IPS DF 6.9 (cell line): Measurements from ENCODE around the gene C3orf20.

Source experiments
- DNase-seq: peaks from one replicate; pipeline ENCODE4 v3.0.0-alpha.2; 2013; ENCODE audit warnings: low read depth, low spot score
- H3K27ac ChIP-seq: one replicate; pipeline ENCODE4 v1.5.1; 2013; ENCODE audit warnings: low read length, control low read depth
- H3K27me3 ChIP-seq: 2 replicates; pipeline ENCODE4 v1.6.1; 2013; ENCODE audit warnings: mild to moderate bottlenecking, low read length; ENCODE audit not compliant: control insufficient read depth, insufficient read depth
- H3K36me3 ChIP-seq: 2 replicates; pipeline ENCODE4 v1.6.1; 2013; ENCODE audit warnings: low read length; ENCODE audit not compliant: control insufficient read depth, insufficient read depth
- H3K4me1 ChIP-seq: 2 replicates; pipeline ENCODE4 v1.6.1; 2013; ENCODE audit warnings: low read length; ENCODE audit not compliant: control insufficient read depth, insufficient read depth
- H3K4me3 ChIP-seq: 2 replicates; pipeline ENCODE4 v1.5.1; 2013; ENCODE audit warnings: mild to moderate bottlenecking, low read length
- H3K9me3 ChIP-seq: 2 replicates; pipeline ENCODE4 v1.6.1; 2013; ENCODE audit warnings: low read length, inconsistent platforms; ENCODE audit not compliant: control insufficient read depth, insufficient read depth
- WGBS: extraction: QIAGEN DNeasy Blood & Tissue Kit; methylation state at CpG from one replicate; pipeline ENCODE4 v1.1.7; 2013; ENCODE audit warnings: mixed read lengths, missing lambda C conversion rate; ENCODE audit not compliant: insufficient read length, insufficient coverage; 5-methylcytosine and 5-hydroxymethylcytosine counted together

C3orf20 gene

DNA sequence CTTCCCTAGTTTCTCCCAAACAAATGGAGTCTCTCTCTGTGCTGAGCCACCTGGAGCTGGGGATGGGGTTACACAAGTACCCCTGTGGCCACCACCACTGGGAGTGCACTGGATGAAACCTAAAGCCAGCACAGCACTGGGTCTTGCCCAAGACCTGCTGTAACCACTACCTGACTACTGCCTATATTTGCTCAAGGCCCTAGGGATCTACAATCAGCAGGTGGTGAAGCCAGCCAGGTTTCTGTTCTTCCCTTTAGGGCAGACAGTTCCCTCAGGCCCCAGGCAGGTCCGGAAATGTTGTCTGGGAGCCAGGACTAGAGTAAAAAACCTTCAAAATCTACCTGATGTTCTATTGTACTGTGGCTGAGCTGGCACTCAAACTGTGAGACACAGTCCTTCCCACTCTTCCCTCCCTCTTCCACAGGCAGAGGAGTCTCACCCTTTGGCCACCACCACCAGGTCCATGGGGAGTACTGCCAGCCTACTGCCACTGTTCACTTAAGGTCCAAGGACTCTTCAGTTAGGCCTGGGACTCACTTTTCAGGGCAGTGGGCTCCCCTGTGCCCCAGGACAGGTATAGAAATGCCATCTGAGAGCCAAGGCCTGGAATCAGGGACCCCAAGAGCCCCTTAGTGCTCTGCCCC, 23.8 kb downstream of the C3orf20 start:
- H3K4me1 ChIP-seq, result no peaks in the 10 kb centered on the region
- H3K9me3 ChIP-seq, result no peaks in the 10 kb centered on the region
- WGBS, result no CpG with 5 or more reads among the region's 1 CpG
- H3K36me3 ChIP-seq, result no peaks in the 10 kb centered on the region
- no peak overlapping the region for H3K4me3 ChIP-seq
- no peak for DNase-seq
- no peak overlapping the region for H3K27ac ChIP-seq
- no peaks in the 10 kb centered on the region for H3K27me3 ChIP-seq

DNA sequence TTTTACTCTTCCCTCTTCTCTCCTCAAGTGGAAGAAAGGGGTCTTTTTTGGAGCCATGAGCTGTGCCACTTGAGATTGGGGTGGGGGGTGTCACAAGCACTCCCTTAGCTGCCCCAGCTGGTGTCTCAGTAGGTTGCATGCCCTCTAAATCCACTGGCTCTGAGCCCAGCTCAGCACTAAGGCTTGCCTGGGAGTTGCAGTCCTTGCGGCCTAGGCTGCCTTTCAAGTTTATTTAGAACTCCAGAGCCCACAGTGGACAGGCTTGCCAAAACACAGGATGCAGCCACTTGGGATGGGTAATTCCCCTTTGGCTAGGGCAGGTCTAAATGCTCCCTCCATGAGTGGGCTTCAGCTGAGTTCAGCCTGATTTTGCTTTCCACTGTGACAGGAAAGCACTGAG, 24.7 kb downstream of the C3orf20 start:
- no peak for DNase-seq
- no peaks in the 10 kb centered on the region for H3K9me3 ChIP-seq
- H3K4me1 ChIP-seq, result no peaks in the 10 kb centered on the region
- no peak overlapping the region for H3K4me3 ChIP-seq
- no peak overlapping the region for H3K27ac ChIP-seq
- WGBS, result no CpG with 5 or more reads among the region's 1 CpG
- H3K36me3 ChIP-seq, result no peaks in the 10 kb centered on the region
- no peaks in the 10 kb centered on the region for H3K27me3 ChIP-seq

DNA sequence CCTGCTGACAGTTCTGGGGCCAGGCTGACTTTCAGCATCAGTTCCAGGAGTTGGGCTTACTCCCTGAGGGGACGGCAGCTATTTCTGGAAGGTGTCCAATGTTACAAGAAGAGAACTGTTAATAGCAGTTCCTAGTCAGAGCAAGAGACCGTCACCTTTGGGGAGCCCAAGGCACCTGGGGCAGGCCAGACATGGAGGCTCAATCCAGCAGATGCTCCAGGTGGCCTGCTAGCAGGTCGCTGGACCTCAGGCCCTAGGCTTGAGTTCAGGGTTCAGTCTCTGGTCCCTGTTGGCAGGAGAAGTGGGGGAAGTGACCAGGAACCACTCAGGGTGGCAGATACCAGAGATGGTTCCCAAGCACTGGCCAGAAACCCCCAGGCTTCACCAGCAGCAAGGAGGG, 25.9 kb downstream of the C3orf20 start:
- H3K36me3 ChIP-seq, result no peaks in the 10 kb centered on the region
- H3K27ac ChIP-seq, result no peak overlapping the region
- H3K4me3 ChIP-seq, result no peak overlapping the region
- H3K9me3 ChIP-seq, result no peaks in the 10 kb centered on the region
- H3K4me1 ChIP-seq, result no peaks in the 10 kb centered on the region
- no peaks in the 10 kb centered on the region for H3K27me3 ChIP-seq
- WGBS, result no CpG with 5 or more reads among the region's 3 CpGs
- DNase-seq, result no peak

DNA sequence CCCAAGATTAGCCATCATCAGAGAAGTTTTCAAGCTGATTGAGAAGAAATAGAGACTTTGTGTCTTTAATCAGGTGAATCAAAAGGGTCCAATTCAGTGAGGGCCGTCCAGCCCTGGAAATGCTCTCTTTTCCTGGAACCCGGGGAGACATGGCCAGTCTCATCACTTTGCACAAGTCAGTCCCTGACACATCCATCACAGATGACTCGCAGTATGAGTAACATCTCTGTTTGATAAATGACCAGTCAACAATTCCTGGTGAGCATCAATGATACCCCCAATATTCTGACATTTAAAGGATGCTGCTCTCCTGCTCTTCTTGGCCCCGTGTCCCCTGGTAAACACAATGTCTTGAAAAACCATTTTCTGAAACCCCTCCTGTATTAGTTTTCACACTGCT, 26.7 kb downstream of the C3orf20 start:
- Histone ChIP-seq H3K36me3 (no peaks in the 10 kb centered on the region), H3K27me3 (no peaks in the 10 kb centered on the region), H3K4me1 (no peaks in the 10 kb centered on the region), H3K27ac (no peak overlapping the region), H3K9me3 (no peaks in the 10 kb centered on the region), H3K4me3 (no peak overlapping the region)
- no CpG with 5 or more reads among the region's 4 CpGs for WGBS
- no peak for DNase-seq

DNA sequence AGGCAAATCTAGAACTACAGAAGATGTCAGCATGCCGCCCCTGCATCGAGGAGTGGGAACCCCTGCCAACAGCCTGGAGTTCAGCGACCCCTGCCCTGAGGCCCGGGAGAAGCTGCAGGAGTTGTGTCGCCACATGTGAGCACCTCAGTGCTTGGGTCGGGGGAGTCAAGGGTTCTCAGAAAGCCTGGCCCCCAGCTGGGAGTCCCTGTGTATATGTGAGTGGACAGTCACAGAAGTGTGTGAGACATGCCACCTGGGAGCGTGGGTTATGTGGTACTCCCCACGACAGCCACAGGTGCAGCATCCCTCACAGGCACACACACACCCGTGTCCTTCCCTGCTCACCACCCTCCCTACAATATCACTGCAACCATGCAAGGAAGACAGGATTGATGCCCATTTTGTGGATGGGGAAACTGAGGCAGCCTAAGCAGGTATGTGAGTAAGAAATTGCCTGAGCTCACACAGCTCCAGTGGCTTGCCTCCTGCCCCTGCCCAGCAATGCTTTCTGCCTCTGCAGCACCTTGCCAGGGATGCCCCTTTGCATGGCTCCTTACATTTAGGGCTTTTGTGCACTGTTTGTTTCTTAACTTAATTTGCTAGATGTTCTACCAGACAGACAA, 28.3 kb downstream of the C3orf20 start:
- H3K4me1 ChIP-seq, result no peaks in the 10 kb centered on the region
- H3K9me3 ChIP-seq, result no peaks in the 10 kb centered on the region
- WGBS, result no CpG with 5 or more reads among the region's 9 CpGs
- no peak for DNase-seq
- no peaks in the 10 kb centered on the region for H3K27me3 ChIP-seq
- H3K27ac ChIP-seq, result no peak overlapping the region
- no peaks in the 10 kb centered on the region for H3K36me3 ChIP-seq
- no peak overlapping the region for H3K4me3 ChIP-seq

DNA sequence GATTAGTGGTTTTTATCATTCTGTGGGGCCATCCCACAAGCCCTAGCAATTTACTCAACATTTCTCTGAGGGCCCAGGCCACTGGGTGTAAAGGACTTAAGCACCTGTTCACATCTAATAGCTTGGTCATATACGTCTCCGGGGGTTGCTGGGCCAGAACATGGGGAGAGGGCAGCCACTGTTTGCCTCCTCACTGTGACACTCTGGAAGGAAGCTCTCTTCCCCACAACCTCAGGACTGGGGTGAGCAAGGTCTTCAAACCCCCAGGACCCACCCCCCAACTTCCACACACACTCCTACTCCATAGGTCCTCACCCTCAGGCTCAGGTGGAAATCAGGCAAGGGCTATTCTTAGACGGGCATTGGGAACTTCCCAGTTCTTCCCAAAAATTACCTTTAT, 28.9 kb downstream of the C3orf20 start:
- H3K9me3 ChIP-seq, result no peaks in the 10 kb centered on the region
- no peak for DNase-seq
- no peak overlapping the region for H3K4me3 ChIP-seq
- no peaks in the 10 kb centered on the region for H3K4me1 ChIP-seq
- H3K27me3 ChIP-seq, result no peaks in the 10 kb centered on the region
- H3K27ac ChIP-seq, result no peak overlapping the region
- no CpG with 5 or more reads among the region's 3 CpGs for WGBS
- no peaks in the 10 kb centered on the region for H3K36me3 ChIP-seq

DNA sequence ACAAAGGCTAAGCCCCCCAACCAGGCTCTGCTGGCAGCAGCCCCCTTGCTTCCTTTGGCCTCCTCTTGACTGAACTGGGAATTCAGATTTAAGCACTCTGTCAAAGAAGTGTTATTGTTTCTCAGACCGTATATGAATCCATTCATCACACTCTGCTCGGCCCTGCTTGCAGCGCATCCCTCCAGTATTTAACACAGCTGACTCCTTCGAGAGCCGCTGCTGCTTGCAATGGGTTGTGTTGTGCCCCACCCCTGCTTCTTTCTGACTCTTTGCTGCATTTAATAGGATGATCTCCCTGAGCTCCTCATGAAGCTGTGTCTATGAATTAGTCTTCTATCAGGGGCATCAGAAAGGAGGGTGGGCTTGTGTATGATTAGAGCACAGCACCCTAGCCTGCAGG, 31.2 kb downstream of the C3orf20 start:
- no CpG with 5 or more reads among the region's 5 CpGs for WGBS

DNA sequence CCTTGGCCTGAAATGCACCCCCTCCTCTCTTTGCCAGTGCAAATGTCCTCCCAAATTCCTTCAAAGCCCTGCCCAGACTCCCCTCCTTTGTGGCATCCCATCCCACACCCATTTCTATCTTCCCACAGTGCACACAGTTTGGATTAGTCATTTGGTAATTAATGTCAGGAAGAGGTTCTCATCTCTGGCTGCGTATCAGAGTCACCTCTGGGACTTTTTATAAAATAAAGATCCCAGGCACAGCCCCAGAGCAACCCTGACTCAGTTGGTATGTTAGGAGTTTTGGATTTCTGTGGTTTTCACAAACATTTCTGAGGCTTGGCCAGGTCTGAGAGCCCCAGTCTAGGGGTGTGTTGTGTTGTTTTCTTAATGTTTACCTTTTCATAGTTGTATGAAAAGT, 41.6 kb downstream of the C3orf20 start:
- Histone ChIP-seq H3K4me1 (no peaks in the 10 kb centered on the region), H3K9me3 (no peaks in the 10 kb centered on the region), H3K27me3 (no peaks in the 10 kb centered on the region), H3K36me3 (no peaks in the 10 kb centered on the region), H3K27ac (no peak overlapping the region), H3K4me3 (no peak overlapping the region)
- WGBS, result no CpG with 5 or more reads among the region's 1 CpG
- no peak for DNase-seq

More for the DNA sequence above, 31.2 kb downstream of the C3orf20 start:
- Histone ChIP-seq H3K36me3 (no peaks in the 10 kb centered on the region), H3K9me3 (no peaks in the 10 kb centered on the region), H3K27ac (no peak overlapping the region), H3K27me3 (no peaks in the 10 kb centered on the region), H3K4me1 (no peaks in the 10 kb centered on the region), H3K4me3 (no peak overlapping the region)
- no peak for DNase-seq

DNA sequence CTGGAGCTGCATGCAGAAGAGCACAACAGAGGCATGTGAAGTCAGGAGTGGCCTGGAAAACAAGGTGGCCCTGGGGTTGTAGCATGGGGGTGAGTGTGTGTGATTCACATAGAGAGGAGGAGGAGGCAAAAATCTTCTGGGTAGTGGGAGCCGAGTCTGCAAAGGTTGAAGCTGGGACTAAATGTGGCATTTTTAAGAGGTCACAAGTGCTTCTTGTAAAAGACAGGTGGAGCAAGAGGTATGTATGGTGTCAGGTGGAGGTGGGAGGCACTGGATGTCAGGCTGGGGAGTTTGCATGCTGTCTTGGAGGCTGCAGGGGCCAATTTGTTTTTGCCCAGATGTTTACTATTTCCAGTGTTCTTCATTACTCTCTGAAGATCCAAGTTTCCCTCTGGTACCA, 42.4 kb downstream of the C3orf20 start:
- no CpG with 5 or more reads among the region's 1 CpG for whole genome bisulfite sequencing

DNA sequence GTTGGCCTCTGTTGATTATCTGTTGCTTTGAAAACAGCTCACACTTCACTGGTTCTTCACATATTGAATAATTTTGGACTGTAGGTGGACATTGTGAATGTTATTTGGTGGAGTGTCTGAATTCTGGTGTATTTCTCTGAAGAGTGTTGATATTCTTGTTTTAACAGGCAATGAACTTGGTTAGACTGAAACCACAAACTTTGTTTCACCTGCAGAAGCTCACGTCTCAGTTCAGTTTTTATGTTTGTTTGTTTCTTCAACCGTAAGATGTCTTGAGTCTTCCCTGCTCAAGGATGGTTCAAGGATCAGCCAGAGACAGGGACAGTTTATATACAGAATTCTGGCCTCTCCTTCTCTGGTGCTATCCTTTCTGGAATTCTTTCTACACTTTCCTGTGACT, 43.6 kb downstream of the C3orf20 start:
- Histone ChIP-seq H3K27me3 (no peaks in the 10 kb centered on the region), H3K4me1 (no peaks in the 10 kb centered on the region), H3K27ac (no peak overlapping the region), H3K9me3 (no peaks in the 10 kb centered on the region), H3K36me3 (no peaks in the 10 kb centered on the region), H3K4me3 (no peak overlapping the region)
- WGBS, result no CpG with 5 or more reads among the region's 2 CpGs
- no peak for DNase-seq

More for the DNA sequence above, 42.4 kb downstream of the C3orf20 start:
- no peaks in the 10 kb centered on the region for H3K9me3 ChIP-seq
- H3K36me3 ChIP-seq, result no peaks in the 10 kb centered on the region
- no peak for DNase-seq
- no peak overlapping the region for H3K4me3 ChIP-seq
- H3K27me3 ChIP-seq, result no peaks in the 10 kb centered on the region
- no peak overlapping the region for H3K27ac ChIP-seq
- H3K4me1 ChIP-seq, result no peaks in the 10 kb centered on the region

DNA sequence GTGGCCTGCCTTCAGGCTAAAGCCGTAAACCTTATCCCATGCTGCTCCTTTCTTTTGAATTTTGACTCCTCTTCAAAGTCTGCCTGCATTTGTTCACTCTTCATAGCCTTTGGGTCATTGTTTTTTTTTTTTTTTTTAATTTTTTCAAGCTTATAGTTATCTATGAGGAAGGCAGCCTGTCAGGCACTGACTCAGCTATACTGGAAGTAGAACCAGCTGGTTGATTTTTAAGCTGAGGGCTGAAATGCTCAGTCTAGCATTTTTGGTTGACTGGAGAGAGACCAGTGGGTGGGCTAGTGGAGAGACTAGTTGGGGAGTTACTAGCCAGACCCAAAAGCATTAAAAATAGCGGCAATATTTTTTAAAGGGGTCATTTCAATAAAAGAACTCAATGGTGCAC, 44.1 kb downstream of the C3orf20 start:
- H3K4me3 ChIP-seq, result no peak overlapping the region
- H3K36me3 ChIP-seq, result no peaks in the 10 kb centered on the region
- no peak overlapping the region for H3K27ac ChIP-seq
- no peaks in the 10 kb centered on the region for H3K4me1 ChIP-seq
- WGBS, result no CpG with 5 or more reads among the region's 2 CpGs
- no peaks in the 10 kb centered on the region for H3K27me3 ChIP-seq
- H3K9me3 ChIP-seq, result no peaks in the 10 kb centered on the region
- DNase-seq, result no peak
